GM18520 (cell line): ENCODE data around the gene FOXK1.
"Not testable (repeated sequence)": the region's sequence is repeated elsewhere in the genome, so short reads cannot be mapped to it uniquely, and the experiment has no call there.

Source experiments
- ATAC-seq: cut with Tn5 transposase; IDR thresholded peaks from one replicate; pipeline ENCODE4 v1.9.1; 2021; ENCODE audit not compliant: unreplicated experiment

Gene FOXK1

DNA sequence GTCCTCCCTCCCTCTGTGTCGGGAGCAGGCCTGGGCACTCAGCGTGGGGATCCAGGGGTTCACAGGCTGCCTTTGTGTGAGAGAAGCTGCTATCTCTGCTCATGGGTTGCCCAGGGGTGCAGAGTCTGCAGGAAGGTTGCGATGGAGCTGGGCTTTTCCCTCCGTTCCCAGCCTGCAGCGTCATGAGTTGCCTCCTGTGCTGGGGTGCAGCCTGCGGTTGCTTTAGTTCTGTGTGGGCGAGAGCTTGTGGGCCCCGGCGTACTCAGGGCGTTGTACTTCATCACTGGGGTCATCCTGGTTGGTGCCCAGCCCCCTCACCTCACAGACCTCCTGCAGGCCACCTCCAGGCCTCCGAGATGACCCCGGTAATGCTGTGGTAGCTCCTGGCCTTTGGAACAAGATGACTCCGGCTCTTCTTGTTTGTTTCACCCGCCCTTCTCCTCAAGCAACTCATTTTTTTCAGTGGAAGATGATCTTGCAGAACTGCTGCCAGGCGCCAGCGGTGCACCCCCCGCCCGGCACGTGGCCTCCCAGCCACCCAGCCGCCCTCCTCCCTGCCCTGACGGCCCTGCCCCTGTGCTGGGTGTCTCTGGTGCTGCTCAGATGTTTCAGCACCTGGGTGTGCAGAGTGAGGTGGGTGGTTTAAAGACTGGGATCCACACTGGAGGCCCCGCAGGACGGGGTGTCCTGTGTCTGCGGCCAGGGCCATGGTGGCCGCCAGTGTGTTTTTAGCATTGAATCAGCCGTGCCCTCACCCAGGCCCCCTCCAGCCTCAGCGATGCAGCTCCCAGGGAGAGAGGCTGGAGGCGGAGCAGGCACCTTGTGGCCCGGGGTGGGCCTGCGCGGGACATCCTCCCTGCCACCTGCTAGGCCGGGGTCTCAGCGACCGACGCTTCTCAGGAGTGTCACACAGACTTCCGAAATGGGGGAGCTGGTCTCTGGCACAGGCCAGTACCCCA lies 100.5 kb downstream of the FOXK1 start:
- ATAC-seq, result no peak

DNA sequence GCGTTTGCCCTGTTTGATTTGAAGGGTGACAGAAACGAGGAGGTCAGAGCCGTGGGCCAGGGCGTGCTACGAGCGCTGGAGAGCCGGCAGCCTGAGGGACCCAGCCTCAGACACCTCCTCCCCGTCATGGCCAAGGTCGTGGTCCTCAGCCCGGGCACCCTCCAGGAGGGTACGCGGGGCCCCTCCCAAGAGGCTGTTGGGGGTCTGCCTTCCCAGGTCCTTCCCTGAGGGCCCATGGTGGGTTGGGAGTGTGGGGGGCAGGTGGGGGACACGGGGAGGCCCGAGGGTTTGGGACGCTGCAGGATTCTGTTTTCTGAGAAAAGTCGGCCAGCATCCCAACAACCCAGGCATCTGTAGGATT lies 101.2 kb downstream of the FOXK1 start:
- ATAC-seq, result no peak

DNA sequence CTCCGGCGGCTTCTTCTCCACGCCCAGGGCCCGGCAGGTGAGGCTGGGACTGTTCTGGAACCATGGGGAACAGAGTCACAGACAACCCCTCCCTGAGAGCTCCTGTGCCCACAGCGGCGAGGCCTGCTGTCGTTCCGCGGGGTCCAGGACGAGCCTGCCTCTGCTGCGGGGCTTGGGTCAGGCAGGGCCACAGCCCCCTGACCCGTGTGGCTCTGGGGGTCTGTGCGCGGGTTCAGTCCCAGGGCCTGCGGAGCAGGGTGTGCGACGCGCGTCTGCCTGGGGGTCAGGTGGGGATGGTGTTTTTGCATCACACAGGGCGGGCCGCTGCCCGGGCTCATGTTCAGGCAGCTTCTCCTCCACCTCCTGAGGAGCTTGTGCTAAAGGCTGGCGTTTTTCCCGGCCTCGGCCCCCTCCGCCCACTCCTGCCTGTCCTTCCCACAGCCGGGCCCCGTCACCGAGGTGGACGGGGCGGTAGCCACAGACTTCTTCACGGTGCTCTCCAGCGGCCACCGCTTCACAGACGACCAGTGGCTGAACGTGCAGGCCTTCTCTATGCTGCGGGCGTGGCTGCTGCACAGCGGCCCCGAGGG lies 101.8 kb downstream of the FOXK1 start:
- ATAC-seq, result no peak

DNA sequence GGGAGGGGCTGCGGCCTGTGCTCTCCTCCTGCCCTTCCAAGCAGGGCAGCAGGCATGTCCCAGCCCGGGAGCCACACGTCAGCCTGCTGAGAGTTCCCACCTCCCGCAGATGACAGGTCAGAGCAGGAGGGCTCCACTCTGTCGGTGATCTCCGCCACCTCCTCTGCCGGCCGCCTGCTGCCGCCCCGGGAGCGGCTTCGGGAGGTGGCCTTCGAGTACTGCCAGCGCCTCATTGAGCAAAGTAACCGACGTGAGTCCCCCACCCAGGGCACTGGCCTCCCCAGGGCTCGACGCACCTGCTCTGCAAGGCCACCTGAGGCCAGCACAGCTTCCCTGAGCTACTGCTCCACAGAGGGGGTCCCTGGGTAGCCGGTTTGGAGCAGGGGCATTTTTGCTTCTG lies 102.7 kb downstream of the FOXK1 start:
- ATAC-seq, result no peak

- no peak for ATAC-seq
Measured at GRCh38 chr7:4785371-4785770, 103.3 kb downstream of the FOXK1 start.

DNA sequence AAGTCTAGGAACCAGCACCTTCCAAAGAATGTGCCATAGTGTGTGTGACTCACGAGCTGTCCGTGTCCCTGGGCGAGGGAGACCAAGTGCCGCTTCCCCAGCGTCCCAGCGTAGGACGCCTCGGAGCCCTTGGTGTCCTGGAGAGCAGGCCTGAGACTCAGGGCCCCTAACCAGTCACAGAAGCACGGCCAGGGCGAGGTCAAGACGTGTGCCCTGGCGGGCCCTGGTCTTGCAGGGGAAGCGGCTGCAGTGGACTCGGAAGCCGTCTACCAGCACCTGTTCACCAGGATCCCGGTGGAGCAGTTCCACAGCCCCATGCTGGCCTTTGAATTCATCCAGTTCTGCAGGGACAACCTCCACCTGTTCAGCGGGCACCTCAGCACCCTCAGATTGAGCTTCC lies 103.9 kb downstream of the FOXK1 start:
- ATAC-seq, result no peak

- no peak for ATAC-seq
Measured at GRCh38 chr7:4787541-4787940, 105.4 kb downstream of the FOXK1 start.

GRCh38 chr7:4787947-4788626 lies 106.0 kb downstream of the FOXK1 start:
- no peak for ATAC-seq

GRCh38 chr7:4788627-4789189 lies 106.6 kb downstream of the FOXK1 start:
- no peak for ATAC-seq

GRCh38 chr7:4789194-4790077 lies 107.3 kb downstream of the FOXK1 start:
- no peak for ATAC-seq

- no peak for ATAC-seq
Measured at GRCh38 chr7:4790078-4790465, 108.0 kb downstream of the FOXK1 start.

DNA sequence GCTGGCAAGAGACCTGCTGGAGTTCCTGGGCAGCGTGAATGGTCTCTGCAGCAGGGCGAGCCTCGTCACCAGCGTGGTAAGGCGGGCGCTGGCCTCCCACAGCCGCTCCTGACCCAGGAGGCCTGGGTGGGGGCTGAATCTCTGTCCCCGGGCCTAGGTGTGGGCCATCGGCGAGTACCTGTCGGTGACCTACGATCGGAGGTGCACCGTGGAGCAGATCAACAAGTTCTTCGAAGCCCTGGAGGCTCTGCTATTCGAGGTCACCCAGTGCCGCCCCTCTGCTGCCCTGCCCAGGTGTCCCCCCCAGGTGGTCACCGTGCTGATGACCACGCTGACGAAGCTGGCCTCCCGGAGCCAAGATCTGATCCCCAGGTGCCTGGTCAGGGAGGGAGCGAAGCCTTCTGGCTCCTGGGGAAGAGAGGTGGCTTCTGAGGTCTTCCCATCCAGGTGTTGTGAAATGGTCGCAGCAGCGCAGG lies 108.5 kb downstream of the FOXK1 start:
- no peak for ATAC-seq

- ATAC-seq, result no peak
Measured at GRCh38 chr7:4791101-4791737, 109.1 kb downstream of the FOXK1 start.

GRCh38 chr7:4791738-4792536 lies 109.8 kb downstream of the FOXK1 start:
- no peak for ATAC-seq

- no peak for ATAC-seq
Measured at GRCh38 chr7:4792537-4793126, 110.5 kb downstream of the FOXK1 start.

DNA sequence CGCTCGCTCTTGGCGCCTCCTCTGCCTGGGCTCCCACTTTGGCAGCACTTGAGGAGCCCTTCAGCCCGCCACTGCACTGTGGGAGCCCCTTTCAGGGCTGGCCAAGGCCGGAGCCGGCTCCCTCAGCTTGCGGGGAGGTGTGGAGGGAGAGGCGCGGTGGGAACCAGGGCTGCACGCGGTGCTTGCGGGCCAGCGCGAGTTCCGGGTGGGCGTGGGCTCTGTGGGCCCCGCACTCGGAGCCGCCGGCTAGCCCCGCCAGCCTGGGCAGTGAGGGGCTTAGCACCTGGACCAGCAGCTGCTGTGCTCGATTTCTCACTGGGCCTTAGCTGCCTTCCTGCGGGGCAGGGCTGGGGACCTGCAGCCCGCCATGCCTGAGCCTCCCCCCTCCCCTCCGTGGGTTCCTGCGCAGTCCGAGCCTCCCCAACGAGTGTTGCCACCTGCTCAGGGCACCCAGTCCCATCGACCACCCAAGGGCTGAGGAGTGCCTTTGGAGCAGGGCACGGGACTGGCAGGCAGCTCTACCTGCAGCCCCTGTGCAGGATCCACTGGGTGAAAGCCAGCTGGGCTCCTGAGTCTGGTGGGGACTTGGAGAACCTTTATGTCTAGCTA lies 111.4 kb downstream of the FOXK1 start:
- not testable (repeated sequence) for ATAC-seq

- ATAC-seq, result not testable (repeated sequence)
Measured at GRCh38 chr7:4794171-4794570, 112.1 kb downstream of the FOXK1 start.

DNA sequence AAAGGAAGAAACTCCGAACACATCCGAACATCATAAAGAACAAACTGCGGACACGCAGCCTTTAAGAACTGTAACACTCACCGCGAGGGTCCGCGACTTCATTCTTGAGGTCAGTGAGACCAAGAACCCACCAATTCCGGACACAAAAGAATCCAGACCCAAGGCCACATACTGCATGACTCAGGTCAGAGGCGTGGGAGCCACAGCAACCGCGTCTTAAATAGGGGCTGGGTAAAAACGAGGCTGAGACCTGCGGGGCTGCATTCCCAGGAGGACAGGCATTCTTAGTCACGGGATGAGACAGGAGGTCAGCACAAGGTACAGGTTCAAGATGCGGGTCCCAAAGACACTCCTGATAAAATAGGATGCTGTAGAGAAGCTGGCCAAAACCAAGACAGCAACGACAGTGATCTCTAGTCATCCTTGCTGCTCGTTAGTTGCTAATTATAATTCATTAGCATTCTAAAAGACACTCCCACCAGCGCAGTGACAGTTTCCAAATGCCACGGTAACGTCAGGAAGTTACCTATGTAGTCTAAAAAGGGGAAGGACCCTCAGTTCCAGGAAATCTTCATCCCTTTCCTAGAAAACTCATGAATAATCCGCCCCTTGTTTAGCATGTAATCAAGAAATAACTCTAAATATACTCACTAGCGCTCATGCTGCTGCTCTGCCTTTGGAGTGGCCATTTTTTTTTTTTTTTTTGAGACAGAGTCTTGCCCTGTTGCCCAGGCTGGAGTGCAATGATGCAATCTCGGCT lies 112.7 kb downstream of the FOXK1 start:
- ATAC-seq, result no peak
